ENCODE data around the gene TMC1. TPM values are rescaled to one million over a fixed set of nuclear protein-coding genes. Genes with fewer than 3 reads are reported as not detected.

TMC1 gene
- total RNA-seq, 1 donor from 2014 or later = not detected

DNA sequence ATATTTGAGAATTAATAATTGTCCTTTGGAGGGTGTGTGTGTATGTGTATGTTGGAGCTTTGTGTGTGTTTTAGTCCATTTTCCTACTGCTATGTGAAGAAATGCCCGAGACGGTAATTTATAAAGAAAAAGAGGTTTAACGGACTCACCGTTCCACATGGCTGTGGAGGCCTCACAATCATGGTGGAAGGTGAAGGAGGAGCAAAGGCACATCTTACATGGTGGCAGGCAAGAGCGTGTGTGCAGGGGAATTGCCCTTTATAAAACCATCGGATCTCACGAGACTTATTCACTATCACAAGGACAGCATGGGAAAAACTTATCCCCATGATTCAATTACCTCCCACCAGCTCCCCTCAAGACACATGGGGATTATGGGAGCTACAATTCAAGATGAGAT, 44.1 kb downstream of the TMC1 start:
- no peak overlapping the region for H3K27ac Mint-ChIP-seq
- H3K9me3 Mint-ChIP-seq = peaks cover 15% of the 10 kb centered on the region
- TF ChIP-seq, protein P1, sequence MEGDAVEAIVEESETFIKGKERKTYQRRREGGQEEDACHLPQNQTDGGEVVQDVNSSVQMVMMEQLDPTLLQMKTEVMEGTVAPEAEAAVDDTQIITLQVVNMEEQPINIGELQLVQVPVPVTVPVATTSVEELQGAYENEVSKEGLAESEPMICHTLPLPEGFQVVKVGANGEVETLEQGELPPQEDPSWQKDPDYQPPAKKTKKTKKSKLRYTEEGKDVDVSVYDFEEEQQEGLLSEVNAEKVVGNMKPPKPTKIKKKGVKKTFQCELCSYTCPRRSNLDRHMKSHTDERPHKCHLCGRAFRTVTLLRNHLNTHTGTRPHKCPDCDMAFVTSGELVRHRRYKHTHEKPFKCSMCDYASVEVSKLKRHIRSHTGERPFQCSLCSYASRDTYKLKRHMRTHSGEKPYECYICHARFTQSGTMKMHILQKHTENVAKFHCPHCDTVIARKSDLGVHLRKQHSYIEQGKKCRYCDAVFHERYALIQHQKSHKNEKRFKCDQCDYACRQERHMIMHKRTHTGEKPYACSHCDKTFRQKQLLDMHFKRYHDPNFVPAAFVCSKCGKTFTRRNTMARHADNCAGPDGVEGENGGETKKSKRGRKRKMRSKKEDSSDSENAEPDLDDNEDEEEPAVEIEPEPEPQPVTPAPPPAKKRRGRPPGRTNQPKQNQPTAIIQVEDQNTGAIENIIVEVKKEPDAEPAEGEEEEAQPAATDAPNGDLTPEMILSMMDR (IDR thresholded peaks at IDR 0.05; ENCODE audit: unreplicated experiment) = no peak

DNA sequence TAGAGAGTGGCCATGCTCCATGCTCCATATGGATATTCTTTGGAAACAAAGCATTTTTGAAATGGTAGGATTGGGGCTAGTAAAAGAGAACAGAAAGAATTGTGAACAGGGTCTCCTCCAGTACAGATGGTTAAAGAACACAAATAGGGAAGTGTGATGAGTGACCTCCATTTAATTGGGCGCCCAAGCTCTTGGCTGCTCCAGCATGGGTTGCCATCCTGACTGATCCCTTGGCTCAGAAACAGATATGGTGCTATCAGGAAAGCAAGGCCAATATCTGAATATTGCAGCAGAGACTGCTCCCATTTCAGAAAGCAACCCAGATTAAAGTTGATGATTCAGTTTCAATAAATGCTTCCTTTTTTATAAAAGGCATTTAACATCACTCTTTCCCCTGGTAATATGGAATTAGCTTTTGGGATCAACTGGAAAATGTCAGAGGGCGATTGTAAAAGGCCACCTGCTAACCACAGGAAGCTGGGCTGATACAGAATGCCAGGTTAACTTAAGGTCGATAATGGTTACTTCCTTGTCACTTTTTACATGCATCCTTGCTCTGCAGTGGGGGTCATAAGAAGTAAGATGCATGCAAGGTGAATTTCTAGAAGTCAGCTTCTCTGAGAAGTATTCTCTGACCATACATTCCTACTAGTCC, 52.9 kb downstream of the TMC1 start:
- H3K4me3 Mint-ChIP-seq = no peak overlapping the region
- no peaks in the 10 kb centered on the region for H3K36me3 Mint-ChIP-seq
- DNase-seq (ENCODE audit: low spot score in 2 of 2, unreplicated experiment in 2 of 2) = no peak
- TF ChIP-seq, protein P1 (IDR thresholded peaks at IDR 0.05; ENCODE audit: unreplicated experiment) = no peak
- no peaks in the 10 kb centered on the region for H3K27me3 Mint-ChIP-seq (ENCODE audit: low read depth)
- peaks cover 25% of the 10 kb centered on the region for H3K4me1 Mint-ChIP-seq
- H3K9me3 Mint-ChIP-seq = no peaks in the 10 kb centered on the region
- no peak overlapping the region for H3K27ac Mint-ChIP-seq

More for the DNA sequence above, 44.1 kb downstream of the TMC1 start:
- no peak overlapping the region for H3K4me3 Mint-ChIP-seq
- peaks cover 11% of the 10 kb centered on the region for H3K4me1 Mint-ChIP-seq
- DNase-seq (ENCODE audit: low spot score in 2 of 2, unreplicated experiment in 2 of 2) = no peak
- H3K27me3 Mint-ChIP-seq (ENCODE audit: low read depth) = no peaks in the 10 kb centered on the region
- no peaks in the 10 kb centered on the region for H3K36me3 Mint-ChIP-seq

DNA sequence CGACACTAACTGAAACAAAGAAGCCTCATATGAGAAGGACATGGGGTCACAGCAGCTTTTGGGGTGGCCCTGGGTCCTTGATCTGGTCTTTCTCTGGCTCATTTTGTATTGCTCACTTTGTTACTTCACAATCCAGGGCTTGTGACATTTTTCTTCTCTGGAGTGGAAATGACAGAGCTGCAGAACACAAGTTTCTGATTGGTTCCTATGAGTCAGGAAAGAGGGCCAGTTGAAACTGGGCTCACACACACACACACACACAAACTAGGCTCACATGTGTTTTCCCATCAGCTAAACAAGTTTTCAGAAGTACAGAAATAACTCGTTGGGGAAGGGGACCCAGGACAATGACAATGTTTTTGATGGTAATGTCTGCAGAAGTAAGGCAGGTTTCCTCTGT, 54.3 kb downstream of the TMC1 start:
- no peak for DNase-seq (ENCODE audit: low spot score in 2 of 2, unreplicated experiment in 2 of 2)
- Mint-ChIP-seq H3K27ac (no peak overlapping the region), H3K36me3 (no peaks in the 10 kb centered on the region), H3K9me3 (no peaks in the 10 kb centered on the region), H3K27me3 (ENCODE audit: low read depth) (no peaks in the 10 kb centered on the region), H3K4me3 (no peak overlapping the region), H3K4me1 (peaks cover 34% of the 10 kb centered on the region)
- TF ChIP-seq, protein P1 (IDR thresholded peaks at IDR 0.05; ENCODE audit: unreplicated experiment) = no peak

DNA sequence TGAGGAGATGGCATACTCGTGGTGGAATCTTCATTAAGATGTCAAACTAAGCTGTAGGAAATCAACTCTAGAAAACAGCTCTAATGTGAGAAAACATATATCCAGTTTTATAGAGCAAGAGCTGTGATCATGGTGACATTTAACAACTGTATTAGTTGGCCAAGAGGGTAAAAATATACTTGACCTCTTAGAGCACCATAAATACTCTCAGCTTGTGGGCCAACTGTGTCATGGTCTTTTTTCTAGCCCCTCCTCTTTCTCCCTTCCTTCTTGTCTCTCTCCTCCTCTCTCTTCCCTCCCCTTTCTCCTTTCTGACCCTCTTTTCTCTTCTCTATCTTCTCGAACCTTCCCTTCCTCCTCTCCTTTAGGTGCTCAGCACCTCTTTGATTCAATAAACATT, 54.7 kb downstream of the TMC1 start:
- Mint-ChIP-seq H3K4me1 (peaks cover 36% of the 10 kb centered on the region), H3K27me3 (ENCODE audit: low read depth) (no peaks in the 10 kb centered on the region), H3K36me3 (no peaks in the 10 kb centered on the region), H3K27ac (no peak overlapping the region), H3K4me3 (no peak overlapping the region), H3K9me3 (no peaks in the 10 kb centered on the region)
- no peak for DNase-seq (ENCODE audit: low spot score in 2 of 2, unreplicated experiment in 2 of 2)
- TF ChIP-seq, protein P1 (IDR thresholded peaks at IDR 0.05; ENCODE audit: unreplicated experiment) = no peak

DNA sequence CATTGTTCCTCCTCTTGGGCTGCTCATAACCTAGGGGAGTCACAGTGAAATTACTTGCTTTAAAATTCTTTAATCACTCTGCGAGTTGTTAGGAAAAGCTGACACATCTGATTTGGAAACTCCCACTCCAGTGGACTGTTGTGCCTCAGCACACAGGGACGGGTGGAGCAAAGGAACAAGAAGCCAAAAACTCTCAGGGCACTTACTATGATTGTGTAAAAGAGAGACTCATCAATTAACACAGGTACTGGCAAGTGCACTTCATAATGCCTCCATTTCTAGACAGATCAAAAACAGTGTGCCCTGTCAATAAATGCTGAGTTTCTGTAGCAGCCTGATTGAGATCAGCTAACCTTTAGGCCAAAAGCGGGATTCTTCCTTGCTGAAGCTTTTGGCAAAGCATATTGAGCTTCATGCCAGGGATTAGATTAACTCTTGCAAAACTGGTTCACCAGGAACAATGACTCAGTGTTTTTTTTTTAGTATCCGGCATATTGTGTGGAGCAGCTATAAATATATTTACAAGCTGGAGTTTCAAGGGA, 55.9 kb downstream of the TMC1 start:
- no peaks in the 10 kb centered on the region for H3K9me3 Mint-ChIP-seq
- no peaks in the 10 kb centered on the region for H3K27me3 Mint-ChIP-seq (ENCODE audit: low read depth)
- H3K27ac Mint-ChIP-seq = peak overlapping the region; percentile 75
- DNase-seq (ENCODE audit: low spot score in 2 of 2, unreplicated experiment in 2 of 2) = no peak
- TF ChIP-seq, protein P1 (IDR thresholded peaks at IDR 0.05; ENCODE audit: unreplicated experiment) = no peak
- peaks cover 41% of the 10 kb centered on the region for H3K4me1 Mint-ChIP-seq
- H3K4me3 Mint-ChIP-seq = no peak overlapping the region
- H3K36me3 Mint-ChIP-seq = no peaks in the 10 kb centered on the region
